SU-DHL-6 (cell line): Measurements from ENCODE around the gene PLA2G4F.

Source experiments
- CTCF ChIP-seq: fragments of 200-600 bp; sonication (generic); IDR thresholded peaks from one replicate; pipeline ENCODE4 v1.5.1; 2017; ENCODE audit warnings: antibody characterized with exemption, mild to moderate bottlenecking, low read length, moderate library complexity; ENCODE audit not compliant: insufficient read depth, poor library complexity, severe bottlenecking
- EZH2phosphoT487 ChIP-seq: fragments of 200-600 bp; sonication (generic), shearing (Covaris generic); conservative IDR thresholded peaks from 2 replicates; pipeline ENCODE4 v1.6.1; 2018; ENCODE audit warnings: mild to moderate bottlenecking, antibody characterized with exemption, low read length, moderate library complexity, mixed read lengths

- TF ChIP-seq CTCF (no peak), EZH2phosphoT487 (no peak)
Measured at GRCh38 chr15:42141246-42141645, 15.2 kb downstream of the PLA2G4F start.
